H1 (cell line): Measurements from ENCODE around the gene PIGK. TPM values are rescaled to one million over a fixed set of nuclear protein-coding genes. Genes with fewer than 3 reads are reported as not detected.

Experiments
- CHD2 ChIP-seq: IDR thresholded peaks from 2 replicates; pipeline ENCODE4 v1.6.1; 2012; ENCODE audit warnings: low read length, improper control_type of control experiment
- EP300 ChIP-seq, 2 experiments: IDR thresholded peaks; 1 replicate in 1 of 2; 2 replicates in 1 of 2; pipeline ENCODE4 v1.6.1; 2011 to 2012; ENCODE audit warnings: low read depth in 2 of 2, low read length in 2 of 2, mild to moderate bottlenecking in 2 of 2, borderline replicate concordance in 1 of 2, inconsistent platforms in 1 of 2, moderate library complexity in 1 of 2
- EZH2 ChIP-seq: fragments of 200-600 bp; sonication (generic); IDR thresholded peaks from 2 replicates; pipeline ENCODE4 v1.7.1; 2012; ENCODE audit warnings: low read depth, mild to moderate bottlenecking, moderate library complexity, low read length, inconsistent platforms; ENCODE audit not compliant: severe bottlenecking
- HDAC2 ChIP-seq, 2 experiments: fragments of 300-600 bp in 1 of 2; sonication (generic) in 1 of 2; IDR thresholded peaks; 2 replicates each; pipeline ENCODE4 v1.6.1; 2011 to 2012; ENCODE audit warnings: low read depth in 2 of 2, low read length in 2 of 2, mild to moderate bottlenecking in 2 of 2, moderate library complexity in 2 of 2, borderline replicate concordance in 1 of 2, inconsistent platforms in 1 of 2
- KDM1A ChIP-seq: fragments of 200-600, 300-600 bp; sonication (generic); IDR thresholded peaks from 2 replicates; pipeline ENCODE4 v1.7.1; 2016; ENCODE audit warnings: mild to moderate bottlenecking, low read length, borderline replicate concordance
- NANOG ChIP-seq: IDR thresholded peaks from 2 replicates; pipeline ENCODE4 v1.6.1; 2011; ENCODE audit warnings: low read length, low read depth, mild to moderate bottlenecking, inconsistent platforms; ENCODE audit not compliant: insufficient read depth, poor library complexity, severe bottlenecking
- NRF1 ChIP-seq: IDR thresholded peaks from 2 replicates; pipeline ENCODE4 v1.6.1; 2011; ENCODE audit warnings: mild to moderate bottlenecking, low read depth, low read length, improper control_type of control experiment
- PHF8 ChIP-seq: fragments of 200-600 bp; sonication (generic); conservative IDR thresholded peaks from 2 replicates; pipeline ENCODE4 v1.7.1; 2012; ENCODE audit warnings: low read depth, mild to moderate bottlenecking, inconsistent platforms, low read length, moderate library complexity
- POU5F1 ChIP-seq: IDR thresholded peaks from 2 replicates; pipeline ENCODE4 v1.6.1; 2011; ENCODE audit warnings: low read depth, mild to moderate bottlenecking, low read length, moderate library complexity
- RBBP5 ChIP-seq: IDR thresholded peaks from 2 replicates; pipeline ENCODE4 v1.7.1; 2012; ENCODE audit warnings: low read depth, mild to moderate bottlenecking, inconsistent platforms, low read length, moderate library complexity, borderline replicate concordance
- RXRA ChIP-seq: IDR thresholded peaks from 2 replicates; pipeline ENCODE4 v1.6.1; 2011; ENCODE audit warnings: low read depth, mild to moderate bottlenecking, low read length, moderate library complexity; ENCODE audit not compliant: insufficient read depth
- SIN3A ChIP-seq, 2 experiments: IDR thresholded peaks in 1 of 2; conservative IDR thresholded peaks in 1 of 2; 2 replicates each; pipeline ENCODE4 v1.6.1; 2011 to 2012; ENCODE audit warnings: low read length in 2 of 2, improper control_type of control experiment in 1 of 2, low read depth in 1 of 2, mild to moderate bottlenecking in 1 of 2
- SIX5 ChIP-seq: IDR thresholded peaks from 2 replicates; pipeline ENCODE4 v1.6.1; 2011; ENCODE audit warnings: mild to moderate bottlenecking, low read depth, low read length
- SRF ChIP-seq: IDR thresholded peaks from 2 replicates; pipeline ENCODE4 v1.6.1; 2011; ENCODE audit warnings: mild to moderate bottlenecking, low read depth, low read length, moderate library complexity
- YY1 ChIP-seq: IDR thresholded peaks from 2 replicates; pipeline ENCODE4 v1.6.1; 2011; ENCODE audit warnings: low read depth, mild to moderate bottlenecking, low read length
- ZNF274 ChIP-seq: IDR thresholded peaks from 2 replicates; pipeline ENCODE4 v1.7.0; 2012; ENCODE audit warnings: low read length, borderline replicate concordance; ENCODE audit errors: extremely low read depth
- polyA plus RNA-seq, 7 experiments: library from polyadenylated mRNA; depleted of rRNA in 3 of 7; stranded (reverse) in 5 of 7; unstranded in 2 of 7; fragments of >200 nt in 5 of 7; fragments of 200-250 nt in 2 of 7; gene quantifications; 1 replicate in 5 of 7; 2 replicates in 1 of 7; 4 replicates in 1 of 7; pipeline versions ENCODE4 v1.2.1 to v1.2.3, GENCODE V29; 2011 to 2013; ENCODE audit warnings: missing spikeins in 2 of 7, mixed read lengths in 2 of 7
- total RNA-seq: library from RNA; stranded (reverse); fragmentation: NEBNext Ultra II Directional; extraction: Animal tissue kit (Norgen Biotek cat#: 25700); gene quantifications from 2 replicates; pipeline ENCODE4 v1.2.1, GENCODE V29; 2021
- TF ChIP-seq, protein P1 (sequence below): IDR thresholded peaks from 2 replicates; pipeline ENCODE4 v1.6.1; 2012; ENCODE audit warnings: inconsistent platforms

The PIGK gene
- total and polyA plus RNA-seq, 2 of the 8 experiments (the other 6 are each of a cell fraction or from before 2014, with no cell fraction given) = 5.6 to 23.2 TPM

DNA sequence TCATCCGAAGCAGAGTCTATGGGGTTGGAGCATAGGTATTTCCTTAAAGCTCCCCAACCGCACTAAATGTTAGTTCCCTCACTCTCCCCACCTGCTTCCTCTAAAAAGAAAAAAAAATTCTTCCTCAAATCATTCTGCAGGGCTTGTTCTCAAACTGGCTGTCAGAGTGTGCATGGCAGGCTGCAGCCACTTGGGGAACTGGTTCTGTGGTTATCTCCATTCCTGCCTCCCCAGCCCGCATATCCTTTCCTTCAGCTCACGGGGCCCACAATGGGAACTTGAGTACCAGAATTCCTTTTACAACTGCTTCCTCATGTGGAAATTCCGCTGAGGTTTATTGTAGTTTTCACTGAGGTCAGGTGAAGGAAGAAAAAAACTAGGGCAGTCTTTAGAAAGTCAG, 159.2 kb downstream of the PIGK start (continued):
- no peak for TF ChIP-seq ZNF274
- TF ChIP-seq EP300 (IDR thresholded peaks at IDR 0.05; ENCODE audit: borderline replicate concordance in 1 of 2, low read depth in 2 of 2, low read length in 2 of 2) = no peak
- no peak for TF ChIP-seq KDM1A
- TF ChIP-seq YY1 = no peak
- TF ChIP-seq, protein P1, sequence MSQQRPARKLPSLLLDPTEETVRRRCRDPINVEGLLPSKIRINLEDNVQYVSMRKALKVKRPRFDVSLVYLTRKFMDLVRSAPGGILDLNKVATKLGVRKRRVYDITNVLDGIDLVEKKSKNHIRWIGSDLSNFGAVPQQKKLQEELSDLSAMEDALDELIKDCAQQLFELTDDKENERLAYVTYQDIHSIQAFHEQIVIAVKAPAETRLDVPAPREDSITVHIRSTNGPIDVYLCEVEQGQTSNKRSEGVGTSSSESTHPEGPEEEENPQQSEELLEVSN = no peak
- no peak for TF ChIP-seq PHF8
- TF ChIP-seq RXRA = no peak
- peak; percentile 76 for TF ChIP-seq NANOG
- TF ChIP-seq SIX5 = no peak
- no peak for TF ChIP-seq CHD2
- TF ChIP-seq NRF1 = no peak
- no peak for TF ChIP-seq RBBP5
- no peak for TF ChIP-seq POU5F1
- TF ChIP-seq SIN3A (conservative IDR thresholded peaks at IDR 0.05 in 1 of 2, IDR thresholded peaks at IDR 0.05 in 1 of 2; ENCODE audit: low read depth in 1 of 2, low read length in 2 of 2) = no peak
- no peak for TF ChIP-seq SRF
- TF ChIP-seq EZH2 = no peak
- TF ChIP-seq HDAC2 (IDR thresholded peaks at IDR 0.05; ENCODE audit: borderline replicate concordance in 1 of 2, low read depth in 2 of 2, low read length in 2 of 2) = 0 out of 4 replicates have a peak, but pooled peaks of 1 of the 2 experiments have one; percentile 38
